CD8-positive, alpha-beta memory T cell (primary cell): ENCODE data around the gene ZNF334. TPM values are rescaled to one million over a fixed set of nuclear protein-coding genes. Genes with fewer than 3 reads are reported as not detected.

Source experiments
- CTCF ChIA-PET: fragments of 350-600 bp; sonication (Branson Sonifier 250); formaldehyde crosslinking; loops from one replicate; lab custom pipeline; 2021; ENCODE audit warnings: antibody characterized with exemption; lab: Charles Lee
- POLR2A ChIA-PET: fragments of 350-600 bp; sonication (Branson Sonifier 250); formaldehyde crosslinking; loops from one replicate; lab custom pipeline; 2021; ENCODE audit warnings: antibody characterized with exemption; lab: Charles Lee
- DNase-seq, 5 donors: peaks; one replicate each; pipeline versions ENCODE4 v3.0.0 to v3.0.0-alpha.2; 2020 to 2022; ENCODE audit warnings: mixed read lengths in 1 of 5
- H3K27ac ChIP-seq: one replicate; pipeline ENCODE4 v1.7.0; 2013; ENCODE audit warnings: low read depth, mild to moderate bottlenecking, low read length, moderate library complexity
- H3K27me3 ChIP-seq: 2 replicates; pipeline ENCODE4 v1.7.0; 2013; ENCODE audit warnings: low read length, mild to moderate bottlenecking; ENCODE audit not compliant: insufficient read depth, poor library complexity, severe bottlenecking
- H3K36me3 ChIP-seq: 2 replicates; pipeline ENCODE4 v1.7.0; 2013; ENCODE audit warnings: mild to moderate bottlenecking, low read length, moderate library complexity; ENCODE audit not compliant: insufficient read depth
- H3K4me1 ChIP-seq: 2 replicates; pipeline ENCODE4 v1.7.0; 2013; ENCODE audit warnings: mild to moderate bottlenecking, low read length, moderate library complexity; ENCODE audit not compliant: insufficient read depth
- H3K4me3 ChIP-seq: 2 replicates; pipeline ENCODE4 v1.7.0; 2013; ENCODE audit warnings: mild to moderate bottlenecking, low read length
- H3K9me3 ChIP-seq: 2 replicates; pipeline ENCODE4 v1.7.0; 2013; ENCODE audit warnings: mild to moderate bottlenecking, low read length
- H3K27ac Mint-ChIP-seq, 8 donors: one replicate each; pipeline ENCODE4 v1.8.0; 2020 to 2021; ENCODE audit warnings: mixed read lengths in 8 of 8, mild to moderate bottlenecking in 6 of 8, inconsistent platforms in 3 of 8, moderate library complexity in 3 of 8
- H3K27me3 Mint-ChIP-seq, 2 donors: one replicate each; pipeline ENCODE4 v1.8.0; 2020 to 2021; ENCODE audit warnings: mixed read lengths in 2 of 2, mild to moderate bottlenecking in 1 of 2, moderate library complexity in 1 of 2
- H3K36me3 Mint-ChIP-seq, 3 donors: one replicate each; pipeline ENCODE4 v1.8.0; 2020 to 2021; ENCODE audit warnings: mixed read lengths in 3 of 3, inconsistent platforms in 1 of 3, mild to moderate bottlenecking in 1 of 3
- H3K4me1 Mint-ChIP-seq, 3 donors: one replicate each; pipeline ENCODE4 v1.8.0; 2020 to 2021; ENCODE audit warnings: mixed read lengths in 3 of 3, inconsistent platforms in 1 of 3, mild to moderate bottlenecking in 1 of 3
- H3K4me3 Mint-ChIP-seq, 7 donors: one replicate each; pipeline ENCODE4 v1.8.0; 2020 to 2021; ENCODE audit warnings: mixed read lengths in 7 of 7, mild to moderate bottlenecking in 6 of 7, moderate library complexity in 4 of 7, inconsistent platforms in 2 of 7
- H3K9me3 Mint-ChIP-seq, 5 donors: one replicate each; pipeline ENCODE4 v1.8.0; 2020 to 2022; ENCODE audit warnings: mixed read lengths in 5 of 5, mild to moderate bottlenecking in 3 of 5, moderate library complexity in 2 of 5, inconsistent platforms in 1 of 5
- polyA plus RNA-seq: library from polyadenylated mRNA; unstranded; fragments of 300-500 nt; fragmentation: Illumina TruSeq; gene quantifications from one replicate; pipeline ENCODE4 v1.2.3, GENCODE V29; 2021
- total RNA-seq, 2 experiments: library from RNA; stranded (reverse); gene quantifications; one replicate each; pipeline ENCODE4 v1.2.3, GENCODE V29; 2021

ZNF334 gene
- total and polyA plus RNA-seq, 3 experiments from 2014 or later: 1.3 to 1.4 TPM; not detected in 1

DNA sequence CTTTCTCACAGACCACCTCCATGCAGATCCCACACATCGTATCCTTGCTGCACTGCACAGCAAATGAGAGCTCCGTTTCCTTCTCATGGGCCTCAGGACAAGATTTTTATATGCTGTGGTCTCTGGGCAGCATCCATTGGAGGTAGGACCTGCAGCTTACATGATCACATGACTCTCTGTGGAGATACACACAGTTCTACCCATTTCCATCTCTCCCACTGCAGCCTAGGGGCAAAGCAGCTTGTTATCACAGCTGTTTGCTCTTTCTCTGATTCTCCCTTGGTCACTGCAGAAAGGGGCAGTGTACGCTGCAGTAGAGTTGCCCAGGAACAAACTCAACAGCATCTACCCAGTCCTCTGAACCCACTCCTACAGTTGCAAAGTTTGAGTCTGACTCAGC lies 48.9 kb downstream of the ZNF334 start:
- DNase-seq: no peak
- no peaks in the 10 kb centered on the region for H3K9me3 ChIP-seq
- ChIA-PET POLR2A (no interaction called here), CTCF (interaction anchor here (0.9 kb wide), 1 partner anchor 21 kb away, joined by 3 read pairs; no protein-coding TSS in a partner anchor)
- H3K9me3 Mint-ChIP-seq: peaks cover 0 to 2% (median 0%) of the 10 kb centered on the region in 5 donors
- H3K27ac ChIP-seq: no peak overlapping the region
- peaks cover 9 to 47% of the 10 kb centered on the region in 2 donors for H3K27me3 Mint-ChIP-seq
- no peaks in the 10 kb centered on the region for H3K36me3 ChIP-seq
- H3K4me3 ChIP-seq: no peak overlapping the region
- H3K4me3 Mint-ChIP-seq: no peak overlapping the region
- peaks cover 4% of the 10 kb centered on the region for H3K27me3 ChIP-seq
- no peaks in the 10 kb centered on the region for H3K36me3 Mint-ChIP-seq
- no peak overlapping the region for H3K27ac Mint-ChIP-seq
- peaks cover 0 to under 1% (median 0%) of the 10 kb centered on the region in 3 donors for H3K4me1 Mint-ChIP-seq
- no peaks in the 10 kb centered on the region for H3K4me1 ChIP-seq

DNA sequence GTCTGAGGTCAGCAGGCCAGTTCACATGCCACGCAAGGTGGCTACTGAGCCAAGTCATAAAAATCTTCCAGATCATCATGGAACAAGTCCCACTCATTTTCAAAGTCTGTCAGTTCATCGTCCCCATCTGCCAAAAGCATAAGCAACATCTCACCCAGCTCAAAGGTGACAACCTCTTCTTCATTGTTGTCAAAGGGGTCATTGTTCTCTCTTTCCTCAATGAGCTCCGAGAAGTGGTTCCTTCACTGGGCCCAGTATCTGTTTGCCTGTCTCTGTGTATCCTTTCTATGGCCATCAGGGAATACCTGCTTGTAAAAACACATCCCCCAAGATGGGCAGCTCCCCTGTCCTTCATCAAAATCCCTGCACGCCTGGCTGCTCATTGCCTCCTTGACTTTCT lies 49.5 kb downstream of the ZNF334 start:
- no peaks in the 10 kb centered on the region for H3K36me3 Mint-ChIP-seq
- H3K4me1 ChIP-seq: no peaks in the 10 kb centered on the region
- H3K27me3 Mint-ChIP-seq: peaks cover 11 to 51% of the 10 kb centered on the region in 2 donors
- POLR2A ChIA-PET: no interaction called here
- DNase-seq: no peak
- no peaks in the 10 kb centered on the region for H3K36me3 ChIP-seq
- no peak overlapping the region for H3K4me3 Mint-ChIP-seq
- peaks cover 0 to 3% (median 0%) of the 10 kb centered on the region in 3 donors for H3K4me1 Mint-ChIP-seq
- CTCF ChIA-PET: interaction anchor here (0.9 kb wide), 1 partner anchor 21 kb away, joined by 3 read pairs; no protein-coding TSS in a partner anchor
- H3K4me3 ChIP-seq: no peak overlapping the region
- peaks cover 7% of the 10 kb centered on the region for H3K27me3 ChIP-seq
- H3K9me3 Mint-ChIP-seq: peaks cover 0 to 2% (median 0%) of the 10 kb centered on the region in 5 donors
- H3K27ac Mint-ChIP-seq: no peak overlapping the region
- H3K27ac ChIP-seq: no peak overlapping the region
- H3K9me3 ChIP-seq: no peaks in the 10 kb centered on the region

DNA sequence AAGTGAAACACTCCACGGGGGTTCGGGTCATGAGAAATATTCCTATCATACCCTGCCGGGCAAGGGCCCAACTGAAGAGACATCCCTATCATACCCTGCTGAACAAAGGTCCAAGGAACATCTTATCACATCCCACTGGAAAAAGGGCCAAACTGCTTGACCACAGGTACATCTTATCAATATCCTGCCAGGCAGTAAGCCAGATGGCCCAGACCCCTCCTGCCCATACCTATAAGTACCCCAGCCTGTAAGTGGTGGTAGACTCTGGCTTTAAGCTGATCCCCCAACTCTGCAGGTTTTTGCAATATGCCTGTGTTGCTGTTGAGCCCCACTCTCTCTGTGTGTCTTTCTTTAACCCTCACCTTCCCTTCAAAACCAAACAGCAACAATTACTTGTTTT lies 51.6 kb downstream of the ZNF334 start:
- DNase-seq: no peak
- ChIA-PET CTCF (no interaction called here), POLR2A (no interaction called here)
- no peaks in the 10 kb centered on the region for H3K4me1 ChIP-seq
- peaks cover 14% of the 10 kb centered on the region for H3K27me3 ChIP-seq
- H3K27me3 Mint-ChIP-seq: peaks cover 19 to 52% of the 10 kb centered on the region in 2 donors
- H3K36me3 Mint-ChIP-seq: no peaks in the 10 kb centered on the region
- H3K27ac Mint-ChIP-seq: no peak overlapping the region
- no peak overlapping the region for H3K27ac ChIP-seq
- no peaks in the 10 kb centered on the region for H3K36me3 ChIP-seq
- no peak overlapping the region for H3K4me3 ChIP-seq
- no peak overlapping the region for H3K4me3 Mint-ChIP-seq
- H3K9me3 Mint-ChIP-seq: peaks cover 0 to 10% (median 7%) of the 10 kb centered on the region in 5 donors
- H3K9me3 ChIP-seq: no peaks in the 10 kb centered on the region
- peaks cover 0 to 3% (median 0%) of the 10 kb centered on the region in 3 donors for H3K4me1 Mint-ChIP-seq

DNA sequence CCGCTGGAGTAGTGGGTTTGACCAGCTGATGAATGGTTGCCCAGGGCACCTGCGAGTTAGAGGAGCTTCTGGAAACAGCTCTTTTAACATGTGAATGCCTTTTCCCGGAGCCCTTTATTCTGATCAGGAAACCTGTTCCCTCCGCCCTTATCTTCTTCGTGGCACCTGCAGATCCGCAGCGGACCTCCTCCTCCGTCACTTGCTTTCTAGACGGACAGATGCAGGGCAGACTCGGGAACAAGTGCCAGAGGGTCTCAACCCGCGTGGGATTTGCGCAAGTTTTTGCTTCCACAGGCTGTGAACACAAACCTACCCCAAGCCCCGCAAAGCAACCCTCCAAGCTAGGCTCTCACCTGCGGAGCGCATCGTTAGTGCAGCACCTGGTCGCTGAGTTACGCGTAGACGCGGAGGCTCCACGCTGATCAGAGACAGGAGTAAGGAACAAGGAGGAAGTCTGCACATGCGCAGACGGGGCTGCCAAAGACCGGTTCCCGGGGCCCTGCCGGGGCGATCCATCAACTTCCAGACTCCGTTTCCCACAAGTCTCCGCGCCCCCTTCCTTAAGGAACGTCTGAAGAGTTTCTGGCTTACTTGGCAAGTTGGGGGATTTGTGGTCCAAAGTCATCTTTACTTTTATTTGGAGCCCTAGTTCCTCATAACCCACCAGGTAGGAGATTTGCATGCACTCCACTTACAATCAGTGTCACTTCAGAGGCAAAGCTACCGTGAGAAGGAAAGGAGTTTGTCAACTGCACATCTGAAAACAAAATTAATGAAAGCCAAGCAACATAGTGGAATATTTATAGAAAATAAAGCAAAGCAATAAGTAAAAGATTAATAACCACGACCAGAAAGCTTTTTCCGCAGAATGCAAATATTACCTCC lies 54.3 kb downstream of the ZNF334 start:
- peaks cover 14% of the 10 kb centered on the region for H3K27me3 ChIP-seq
- Mint-ChIP-seq H3K27me3 (peaks cover 23 to 68% of the 10 kb centered on the region in 2 donors), H3K4me3 (peak overlapping the region in 1 of 7 donors; percentile 19), H3K9me3 (peaks cover 9 to 23% (median 21%) of the 10 kb centered on the region in 5 donors), H3K36me3 (peaks cover 0 to 6% (median 0%) of the 10 kb centered on the region in 3 donors), H3K27ac (no peak overlapping the region), H3K4me1 (peaks cover 0 to 3% (median 0%) of the 10 kb centered on the region in 3 donors)
- no peak for DNase-seq
- no peak overlapping the region for H3K4me3 ChIP-seq
- POLR2A ChIA-PET: no interaction called here
- H3K36me3 ChIP-seq: no peaks in the 10 kb centered on the region
- no peaks in the 10 kb centered on the region for H3K4me1 ChIP-seq
- CTCF ChIA-PET: no interaction called here
- H3K27ac ChIP-seq: no peak overlapping the region
- H3K9me3 ChIP-seq: no peaks in the 10 kb centered on the region

DNA sequence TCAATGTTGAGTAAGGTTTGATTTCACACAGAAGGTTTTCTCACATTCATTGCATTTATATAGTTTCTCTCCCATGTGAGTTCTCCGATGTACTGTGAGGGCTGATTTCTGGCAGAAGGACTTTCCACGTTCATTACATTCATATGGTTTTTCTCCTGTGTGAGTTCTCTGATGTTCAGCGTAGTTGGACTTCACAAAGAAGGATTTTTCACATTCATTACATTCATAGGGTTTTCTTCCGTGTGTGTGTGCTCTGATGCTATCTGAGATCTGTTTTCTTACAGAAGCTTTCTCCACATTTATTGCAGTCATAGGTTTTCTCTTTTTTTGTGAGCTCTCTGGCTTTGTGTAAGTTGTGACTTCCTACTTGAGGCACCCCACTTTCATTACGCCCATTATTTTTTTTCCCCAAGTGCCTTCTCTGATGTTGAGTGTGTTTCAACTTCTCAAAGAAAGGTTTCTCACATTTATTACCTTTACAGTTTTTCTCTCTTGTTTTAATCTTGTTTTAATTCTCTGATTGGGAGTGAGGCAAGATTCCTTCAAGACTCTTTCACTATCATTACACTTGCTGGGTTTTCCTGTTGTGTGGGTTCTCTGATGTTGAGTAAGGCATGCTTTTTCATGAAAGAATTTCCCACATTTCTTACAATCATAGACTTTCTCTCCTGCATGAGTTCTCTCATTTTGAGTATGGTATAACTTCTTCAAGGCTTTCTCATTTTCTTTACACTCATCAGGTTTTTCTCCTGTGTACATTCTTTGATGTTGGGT lies 56.9 kb downstream of the ZNF334 start:
- Histone ChIP-seq H3K27me3 (peaks cover 14% of the 10 kb centered on the region), H3K36me3 (no peaks in the 10 kb centered on the region), H3K27ac (no peak overlapping the region), H3K4me3 (no peak overlapping the region), H3K4me1 (no peaks in the 10 kb centered on the region), H3K9me3 (no peaks in the 10 kb centered on the region)
- no peak for DNase-seq
- Mint-ChIP-seq H3K36me3 (peaks cover 0 to 6% (median 0%) of the 10 kb centered on the region in 3 donors), H3K4me1 (peaks cover 0 to 3% (median 0%) of the 10 kb centered on the region in 3 donors), H3K9me3 (peaks cover 9 to 23% (median 21%) of the 10 kb centered on the region in 5 donors), H3K27me3 (peaks cover 20 to 64% of the 10 kb centered on the region in 2 donors), H3K4me3 (no peak overlapping the region), H3K27ac (no peak overlapping the region)
- ChIA-PET CTCF (no interaction called here), POLR2A (no interaction called here)

DNA sequence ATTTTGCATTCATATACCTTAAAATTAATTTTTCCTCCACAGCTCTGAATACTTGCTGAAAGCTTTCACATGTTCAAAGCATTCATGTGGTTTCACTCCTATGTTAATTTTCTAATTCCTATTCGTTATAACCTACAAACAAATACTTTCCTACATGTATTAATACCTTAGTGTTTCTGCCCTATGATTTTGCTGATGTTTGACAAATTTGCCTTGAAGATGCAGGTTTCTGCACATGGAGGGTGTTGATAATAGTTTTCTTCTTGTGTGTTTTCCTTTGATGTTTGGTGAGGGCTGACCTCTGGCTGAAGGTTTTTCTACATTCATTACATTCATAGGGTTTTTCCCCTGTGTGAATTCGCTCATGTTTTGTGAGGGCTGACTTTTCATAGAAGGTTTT lies 57.6 kb downstream of the ZNF334 start:
- ChIA-PET CTCF (no interaction called here), POLR2A (no interaction called here)
- Mint-ChIP-seq H3K9me3 (peaks cover 9 to 23% (median 21%) of the 10 kb centered on the region in 5 donors), H3K27ac (no peak overlapping the region), H3K36me3 (peaks cover 0 to 6% (median 0%) of the 10 kb centered on the region in 3 donors), H3K27me3 (peaks cover 23 to 67% of the 10 kb centered on the region in 2 donors), H3K4me3 (no peak overlapping the region), H3K4me1 (peaks cover 0 to 3% (median 0%) of the 10 kb centered on the region in 3 donors)
- Histone ChIP-seq H3K36me3 (no peaks in the 10 kb centered on the region), H3K27me3 (peaks cover 14% of the 10 kb centered on the region), H3K4me1 (no peaks in the 10 kb centered on the region), H3K4me3 (no peak overlapping the region), H3K9me3 (no peaks in the 10 kb centered on the region), H3K27ac (no peak overlapping the region)
- no peak for DNase-seq
